ENCODE data around the gene CCDC97.

GRCh38 chr19:41328157-41328841 lies 18.3 kb downstream of the CCDC97 start:
- TF ChIP-seq, protein P1, sequence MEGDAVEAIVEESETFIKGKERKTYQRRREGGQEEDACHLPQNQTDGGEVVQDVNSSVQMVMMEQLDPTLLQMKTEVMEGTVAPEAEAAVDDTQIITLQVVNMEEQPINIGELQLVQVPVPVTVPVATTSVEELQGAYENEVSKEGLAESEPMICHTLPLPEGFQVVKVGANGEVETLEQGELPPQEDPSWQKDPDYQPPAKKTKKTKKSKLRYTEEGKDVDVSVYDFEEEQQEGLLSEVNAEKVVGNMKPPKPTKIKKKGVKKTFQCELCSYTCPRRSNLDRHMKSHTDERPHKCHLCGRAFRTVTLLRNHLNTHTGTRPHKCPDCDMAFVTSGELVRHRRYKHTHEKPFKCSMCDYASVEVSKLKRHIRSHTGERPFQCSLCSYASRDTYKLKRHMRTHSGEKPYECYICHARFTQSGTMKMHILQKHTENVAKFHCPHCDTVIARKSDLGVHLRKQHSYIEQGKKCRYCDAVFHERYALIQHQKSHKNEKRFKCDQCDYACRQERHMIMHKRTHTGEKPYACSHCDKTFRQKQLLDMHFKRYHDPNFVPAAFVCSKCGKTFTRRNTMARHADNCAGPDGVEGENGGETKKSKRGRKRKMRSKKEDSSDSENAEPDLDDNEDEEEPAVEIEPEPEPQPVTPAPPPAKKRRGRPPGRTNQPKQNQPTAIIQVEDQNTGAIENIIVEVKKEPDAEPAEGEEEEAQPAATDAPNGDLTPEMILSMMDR (IDR thresholded peaks at IDR 0.05), result no peak
- TF ChIP-seq NFYB (CRISPR knock-in tag; conservative IDR thresholded peaks at IDR 0.05; ENCODE audit: low read depth), result no peak
- TF ChIP-seq, protein P2, sequence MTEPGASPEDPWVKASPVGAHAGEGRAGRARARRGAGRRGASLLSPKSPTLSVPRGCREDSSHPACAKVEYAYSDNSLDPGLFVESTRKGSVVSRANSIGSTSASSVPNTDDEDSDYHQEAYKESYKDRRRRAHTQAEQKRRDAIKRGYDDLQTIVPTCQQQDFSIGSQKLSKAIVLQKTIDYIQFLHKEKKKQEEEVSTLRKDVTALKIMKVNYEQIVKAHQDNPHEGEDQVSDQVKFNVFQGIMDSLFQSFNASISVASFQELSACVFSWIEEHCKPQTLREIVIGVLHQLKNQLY (CRISPR knock-in tag; IDR thresholded peaks at IDR 0.05), result no peak
- TF ChIP-seq JUN (CRISPR knock-in tag; IDR thresholded peaks at IDR 0.05), result no peak
- TF ChIP-seq ZNF317 (CRISPR knock-in tag; IDR thresholded peaks at IDR 0.05; ENCODE audit: borderline replicate concordance, low read depth), result no peak
- TF ChIP-seq TEAD4 (CRISPR knock-in tag; IDR thresholded peaks at IDR 0.05), result no peak
- no peak for TF ChIP-seq NR1H2 (CRISPR knock-in tag; IDR thresholded peaks at IDR 0.05)
- TF ChIP-seq ZNF263 (CRISPR knock-in tag; IDR thresholded peaks at IDR 0.05; ENCODE audit: low read depth), result no peak
- TF ChIP-seq FOXP1 (CRISPR knock-in tag; IDR thresholded peaks at IDR 0.05; ENCODE audit: borderline replicate concordance), result no peak
- TF ChIP-seq, protein P3, sequence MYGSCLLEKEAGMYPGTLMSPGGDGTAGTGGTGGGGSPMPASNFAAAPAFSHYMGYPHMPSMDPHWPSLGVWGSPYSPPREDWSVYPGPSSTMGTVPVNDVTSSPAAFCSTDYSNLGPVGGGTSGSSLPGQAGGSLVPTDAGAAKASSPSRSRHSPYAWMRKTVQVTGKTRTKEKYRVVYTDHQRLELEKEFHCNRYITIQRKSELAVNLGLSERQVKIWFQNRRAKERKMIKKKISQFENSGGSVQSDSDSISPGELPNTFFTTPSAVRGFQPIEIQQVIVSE (CRISPR knock-in tag; IDR thresholded peaks at IDR 0.05; ENCODE audit: borderline replicate concordance), result no peak
- TF ChIP-seq ZNF138 (CRISPR knock-in tag; conservative IDR thresholded peaks at IDR 0.05), result no peak
